GM12878 (cell line): Measurements from ENCODE around the gene CTNNA1. TPM values are rescaled to one million over a fixed set of nuclear protein-coding genes. Genes with fewer than 3 reads are reported as not detected.

Experiments
- ATAC-seq: fragments of 200-7000 bp; cut with Tn5 transposase; 3 replicates; pipeline ENCODE4 v1.9.1; 2020; ENCODE audit warnings: mild to moderate bottlenecking, moderate library complexity
- BruUV-seq: library from RNA; stranded (reverse); fragments of 400-500 nt; replicated peaks from 2 replicates; lab custom pipeline; 2021; lab: Mats Ljungman, UMichigan
- CTCF ChIA-PET: fragments of 300-600 bp; sonication (Branson Sonifier 250); formaldehyde crosslinking; extraction: SDS; loops from one replicate; lab custom pipeline; 2021; ENCODE audit warnings: inconsistent platforms; lab: Yijun Ruan, JAX
- POLR2A ChIA-PET: fragments of 350-600 bp; formaldehyde crosslinking; extraction: SDS; loops from one replicate; lab custom pipeline; 2021; ENCODE audit warnings: inconsistent platforms; lab: Charles Lee
- RAD21 ChIA-PET: fragments of 300-600 bp; sonication (Branson Sonifier 250); formaldehyde crosslinking; loops from one replicate; lab custom pipeline; 2023; ENCODE audit warnings: antibody characterized with exemption; ENCODE audit not compliant: unreplicated experiment; lab: Charles Lee
- SMC1A ChIA-PET: fragments of 300-600 bp; sonication (Branson Sonifier 250); formaldehyde crosslinking; loops from one replicate; lab custom pipeline; 2023; ENCODE audit not compliant: unreplicated experiment, uncharacterized antibody; lab: Charles Lee
- DNase-seq: peaks from one replicate; pipeline ENCODE4 v3.0.0-alpha.2; 2011; ENCODE audit warnings: low read depth, low spot score
- FAIRE-seq: peaks from 3 replicates; lab custom pipeline; 2011; peaks lifted over from hg19 to GRCh38; lab: Jason Lieb, UNC
- H2AFZ ChIP-seq: 2 replicates; pipeline ENCODE4 v1.6.0; 2011; ENCODE audit warnings: low read depth, low read length, control low read depth; ENCODE audit not compliant: control insufficient read depth
- H3K27ac ChIP-seq: 2 replicates; pipeline ENCODE4 v1.5.1; 2011; ENCODE audit warnings: control low read depth; ENCODE audit not compliant: control insufficient read depth, insufficient read depth
- H3K27me3 ChIP-seq, 2 experiments: replicated peaks in 1 of 2; 2 replicates each; pipeline versions ENCODE4 v1.6.0 to v1.6.1; 2011; ENCODE audit warnings: low read length in 1 of 2; ENCODE audit not compliant: control insufficient read depth in 2 of 2, insufficient read depth in 2 of 2
- H3K36me3 ChIP-seq, 2 experiments: 2 replicates each; pipeline ENCODE4 v1.5.1; 2011; ENCODE audit warnings: low read length in 1 of 2; ENCODE audit not compliant: control insufficient read depth in 2 of 2, insufficient read depth in 2 of 2
- H3K4me1 ChIP-seq: 2 replicates; pipeline ENCODE4 v1.6.1; 2011; ENCODE audit warnings: mild to moderate bottlenecking, low read length, moderate library complexity, mixed read lengths; ENCODE audit not compliant: control insufficient read depth, insufficient read depth
- H3K4me2 ChIP-seq: 2 replicates; pipeline ENCODE4 v1.6.0; 2011; ENCODE audit warnings: control low read depth; ENCODE audit not compliant: control insufficient read depth, insufficient read depth
- H3K4me3 ChIP-seq: fragments of 200-600 bp; sonication (generic); 2 replicates; pipeline ENCODE4 v1.5.1; 2016
- H3K79me2 ChIP-seq: 2 replicates; pipeline ENCODE4 v1.6.0; 2011; ENCODE audit warnings: low read length; ENCODE audit not compliant: control insufficient read depth, insufficient read depth
- H3K9ac ChIP-seq: 2 replicates; pipeline ENCODE4 v1.8.0; 2011; ENCODE audit warnings: low read length, control low read depth, mixed read lengths; ENCODE audit not compliant: control insufficient read depth, insufficient read depth
- H3K9me3 ChIP-seq: replicated peaks from 3 replicates; pipeline ENCODE4 v1.5.1; 2011; ENCODE audit warnings: mild to moderate bottlenecking, low read length; ENCODE audit not compliant: control insufficient read depth, insufficient read depth
- H4K20me1 ChIP-seq: 2 replicates; pipeline ENCODE4 v1.6.0; 2011; ENCODE audit not compliant: control insufficient read depth, insufficient read depth
- CBX5 ChIP-seq: sonication (generic); IDR thresholded peaks from 2 replicates; pipeline ENCODE4 v1.6.1; 2016; ENCODE audit warnings: low read depth, moderate library complexity, mild to moderate bottlenecking, inconsistent platforms
- IKZF1 ChIP-seq: fragments of 450-650 bp; conservative IDR thresholded peaks from 2 replicates; pipeline ENCODE4 v1.6.1; 2017; ENCODE audit warnings: antibody characterized with exemption, mild to moderate bottlenecking
- IKZF2 ChIP-seq, 2 experiments: fragments of 450-650 bp; IDR thresholded peaks; 2 replicates each; pipeline ENCODE4 v1.6.1; 2017; ENCODE audit warnings: mild to moderate bottlenecking in 2 of 2, moderate library complexity in 2 of 2
- KAT2A ChIP-seq: conservative IDR thresholded peaks from 2 replicates; pipeline ENCODE4 v1.6.1; 2011; ENCODE audit warnings: low read depth, low read length; ENCODE audit not compliant: control insufficient read depth
- NBN ChIP-seq: fragments of 450-650 bp; IDR thresholded peaks from 2 replicates; pipeline ENCODE4 v1.6.1; 2016
- PML ChIP-seq: IDR thresholded peaks from 2 replicates; pipeline ENCODE4 v1.6.1; 2012; ENCODE audit warnings: low read length, inconsistent platforms
- POLR2AphosphoS5 ChIP-seq: IDR thresholded peaks from 2 replicates; pipeline ENCODE4 v1.6.1; 2011; ENCODE audit warnings: mild to moderate bottlenecking, low read length, inconsistent platforms
- TCF3 ChIP-seq: IDR thresholded peaks from 2 replicates; pipeline ENCODE4 v1.6.1; 2012; ENCODE audit warnings: low read depth, mild to moderate bottlenecking, low read length, borderline replicate concordance; ENCODE audit not compliant: insufficient read depth
- TCF7 ChIP-seq: IDR thresholded peaks from 2 replicates; pipeline ENCODE4 v1.6.1; 2014; ENCODE audit warnings: antibody characterized with exemption, borderline replicate concordance
- ZNF384 ChIP-seq: IDR thresholded peaks from 2 replicates; pipeline ENCODE4 v1.6.1; 2012; ENCODE audit warnings: low read depth, mild to moderate bottlenecking, low read length, improper control_type of control experiment, borderline replicate concordance
- WGBS: methylation state at CpG from one replicate; pipeline ENCODE4 v1.1.6; 2016; ENCODE audit warnings: low lambda C conversion rate; ENCODE audit not compliant: insufficient replicate concordance, insufficient coverage; ENCODE audit errors: missing lambda C conversion rate; 5-methylcytosine and 5-hydroxymethylcytosine counted together
- in situ Hi-C: fragments of 300-500 bp; cut with MboI; formaldehyde crosslinking; loops from 9 replicates; pipeline ENCODE4 v1.14.3; 2018; ENCODE audit warnings: mixed read lengths
- intact Hi-C: fragments of 100-400 bp; cut with micrococcal nuclease; formaldehyde crosslinking; loops from one replicate; pipeline ENCODE4 v1.14.2; 2022; ENCODE audit not compliant: unreplicated experiment
- polyA plus RNA-seq, 11 experiments: library from polyadenylated mRNA; depleted of rRNA in 4 of 11; unstranded in 6 of 11; stranded (reverse) in 5 of 11; fragments of >200 nt; fragmentation: Nextera tagmentation in 4 of 11; fragmentation: Illumina TruSeq in 1 of 11; extraction: Ambion mirVana in 4 of 11; extraction: Trizol in 1 of 11; gene quantifications; 1 replicate in 1 of 11; 2 replicates in 10 of 11; pipeline versions ENCODE4 v1.2.1 to v1.2.3, GENCODE V29; 2011 to 2016; ENCODE audit warnings: inconsistent platforms in 2 of 11, missing spikeins in 2 of 11, low read depth in 1 of 11
- total RNA-seq, 4 experiments: library from RNA; depleted of rRNA in 3 of 4; stranded (reverse); fragments of >200 nt in 3 of 4; fragmentation: Illumina TruSeq in 1 of 4; extraction: Trizol in 1 of 4; gene quantifications; 2 replicates each; pipeline versions ENCODE4 v1.2.1 to v1.2.3, GENCODE V29; 2013 to 2021
- TF ChIP-seq, protein P1 (sequence below): fragments of 450-650 bp; IDR thresholded peaks from 2 replicates; pipeline ENCODE4 v1.6.1; 2017; ENCODE audit warnings: low read depth, mild to moderate bottlenecking, moderate library complexity

The CTNNA1 gene
- total and polyA plus RNA-seq, 10 of the 15 experiments (the other 5 are each of a cell fraction or from before 2014, with no cell fraction given) = 32.6 to 104 (median 57.7) TPM

- in situ Hi-C loops = no loop called here
- no peaks in the 10 kb centered on the region; a peak in 1 of 4 replicates for H3K27me3 ChIP-seq
- H3K79me2 ChIP-seq = peaks cover 43% of the 10 kb centered on the region
- TF ChIP-seq TCF7 (no peak), TCF3 (no peak), PML (no peak), CBX5 (no peak), ZNF384 (peak; percentile 19; the same call in 1 of the 2 replicates), IKZF2 (IDR thresholded peaks at IDR 0.05) (peak; percentile 54 to 56; a peak in 3 of 4 replicates), NBN (peak; percentile 22; the same call in 1 of the 2 replicates), POLR2AphosphoS5 (0 out of 2 replicates have a peak, but pooled peaks have one; percentile 11), IKZF1 (peak; percentile 87), KAT2A (no peak)
- TF ChIP-seq, protein P1, sequence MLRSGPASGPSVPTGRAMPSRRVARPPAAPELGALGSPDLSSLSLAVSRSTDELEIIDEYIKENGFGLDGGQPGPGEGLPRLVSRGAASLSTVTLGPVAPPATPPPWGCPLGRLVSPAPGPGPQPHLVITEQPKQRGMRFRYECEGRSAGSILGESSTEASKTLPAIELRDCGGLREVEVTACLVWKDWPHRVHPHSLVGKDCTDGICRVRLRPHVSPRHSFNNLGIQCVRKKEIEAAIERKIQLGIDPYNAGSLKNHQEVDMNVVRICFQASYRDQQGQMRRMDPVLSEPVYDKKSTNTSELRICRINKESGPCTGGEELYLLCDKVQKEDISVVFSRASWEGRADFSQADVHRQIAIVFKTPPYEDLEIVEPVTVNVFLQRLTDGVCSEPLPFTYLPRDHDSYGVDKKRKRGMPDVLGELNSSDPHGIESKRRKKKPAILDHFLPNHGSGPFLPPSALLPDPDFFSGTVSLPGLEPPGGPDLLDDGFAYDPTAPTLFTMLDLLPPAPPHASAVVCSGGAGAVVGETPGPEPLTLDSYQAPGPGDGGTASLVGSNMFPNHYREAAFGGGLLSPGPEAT = 0 out of 2 replicates have a peak, but pooled peaks have one; percentile 29
- BruUV-seq = TSS peak; percentile 74
- H3K9ac ChIP-seq = peak overlapping the region; percentile 79
- 12% methylated on average over 50 of the region's 58 CpGs for WGBS
- CTCF ChIA-PET = no interaction called here
- no peaks in the 10 kb centered on the region for H3K36me3 ChIP-seq
- RAD21 ChIA-PET = interaction anchor here (0.6 kb wide), 1 partner anchor 273 kb away, joined by 3 read pairs; no protein-coding TSS in a partner anchor
- POLR2A ChIA-PET = interaction anchor here (0.6 to 1.5 kb wide), 2 partner anchors 18 to 306 kb away, joined by 4 to 7 read pairs; no protein-coding TSS in a partner anchor
- H3K4me1 ChIP-seq = peaks cover 8% of the 10 kb centered on the region; the same call in 1 of the 2 replicates
- DNase-seq (no peak), FAIRE-seq (no peak), ATAC-seq (peak; percentile 14)
- H3K9me3 ChIP-seq = no peaks in the 10 kb centered on the region; the same call in 1 of the 3 replicates
- peak overlapping the region; percentile 61; the same call in 1 of the 2 replicates for H3K4me2 ChIP-seq
- SMC1A ChIA-PET = no interaction called here
- H3K4me3 ChIP-seq = peak overlapping the region; percentile 97
- H3K27ac ChIP-seq = peak overlapping the region; percentile 67
- H2AFZ ChIP-seq = peak overlapping the region; percentile 39
- no peaks in the 10 kb centered on the region for H4K20me1 ChIP-seq
- intact Hi-C loops = no loop called here
Observed at GRCh38 chr5:138753794-138754698, 821 bp downstream of the CTNNA1 start.
